OCI-LY1 (cell line): ENCODE data around the gene TK2.

Experiments
- H2AFZ ChIP-seq: fragments of 200-600 bp; sonication (generic), shearing (Covaris generic); 2 replicates; pipeline ENCODE4 v1.6.0; 2014; ENCODE audit warnings: antibody characterized with exemption, mild to moderate bottlenecking, low read length
- H3F3A ChIP-seq: fragments of 200-600 bp; sonication (generic), shearing (Covaris generic); 2 replicates; pipeline ENCODE4 v1.6.0; 2014; ENCODE audit warnings: mild to moderate bottlenecking, antibody characterized with exemption, low read length, moderate library complexity; ENCODE audit not compliant: insufficient read depth
- H3K27ac ChIP-seq: fragments of 200-600 bp; sonication (generic); 2 replicates; pipeline ENCODE4 v1.5.1; 2014; ENCODE audit warnings: low read length, mixed run types, mild to moderate bottlenecking, low read depth; ENCODE audit not compliant: poor library complexity, severe bottlenecking
- H3K27me3 ChIP-seq: fragments of 200-600 bp; sonication (generic); 2 replicates; pipeline ENCODE4 v1.6.0; 2014; ENCODE audit warnings: antibody characterized with exemption, mild to moderate bottlenecking, low read length, moderate library complexity; ENCODE audit not compliant: insufficient read depth
- H3K36me3 ChIP-seq: fragments of 200-600 bp; sonication (generic); 2 replicates; pipeline ENCODE4 v1.6.1; 2014; ENCODE audit warnings: mild to moderate bottlenecking, antibody characterized with exemption, low read length, moderate library complexity, mixed read lengths; ENCODE audit not compliant: insufficient read depth
- H3K4me1 ChIP-seq: fragments of 200-600 bp; sonication (generic); 2 replicates; pipeline ENCODE4 v1.5.1; 2014; ENCODE audit warnings: mild to moderate bottlenecking, low read length, moderate library complexity; ENCODE audit not compliant: insufficient read depth, severe bottlenecking
- H3K4me2 ChIP-seq: fragments of 200-600 bp; sonication (generic), shearing (Covaris generic); 2 replicates; pipeline ENCODE4 v1.6.1; 2014; ENCODE audit warnings: low read length
- H3K4me3 ChIP-seq: fragments of 200-600 bp; sonication (generic); 2 replicates; pipeline ENCODE4 v1.5.1; 2014; ENCODE audit warnings: low read length, low read depth, mild to moderate bottlenecking, mixed read lengths; ENCODE audit not compliant: poor library complexity, severe bottlenecking
- H3K79me2 ChIP-seq: fragments of 200-600 bp; shearing (Covaris generic); 2 replicates; pipeline ENCODE4 v1.6.1; 2016; ENCODE audit warnings: mixed run types, low read length, mixed read lengths; ENCODE audit not compliant: insufficient read depth
- H3K9ac ChIP-seq: fragments of 200-600 bp; sonication (generic), shearing (Covaris generic); 2 replicates; pipeline ENCODE4 v1.6.1; 2014; ENCODE audit warnings: mild to moderate bottlenecking, low read length, mixed read lengths
- H3K9me2 ChIP-seq: fragments of 200-600 bp; sonication (generic), shearing (Covaris generic); 2 replicates; pipeline ENCODE4 v1.6.1; 2014; ENCODE audit warnings: low read depth, mild to moderate bottlenecking, low read length, mixed read lengths
- H3K9me3 ChIP-seq: fragments of 200-600 bp; shearing (Covaris generic); 2 replicates; pipeline ENCODE4 v1.6.1; 2014; ENCODE audit warnings: low read length, mixed read lengths
- H4K20me1 ChIP-seq: fragments of 200-600 bp; sonication (generic), shearing (Covaris generic); 2 replicates; pipeline ENCODE4 v1.6.0; 2016; ENCODE audit warnings: mild to moderate bottlenecking, low read length; ENCODE audit not compliant: insufficient read depth
- EZH2 ChIP-seq: fragments of 200-600 bp; sonication (generic), shearing (Covaris generic); IDR thresholded peaks from 2 replicates; pipeline ENCODE4 v1.8.0; 2017; ENCODE audit warnings: borderline replicate concordance, mixed run types, mild to moderate bottlenecking, antibody characterized with exemption, low read length, moderate library complexity, mixed read lengths
- TF ChIP-seq, protein P1 (sequence below): fragments of 200-600 bp; sonication (generic), shearing (Covaris generic); IDR thresholded peaks from 2 replicates; pipeline ENCODE4 v1.5.1; 2017; ENCODE audit warnings: mild to moderate bottlenecking, antibody characterized with exemption, low read length, moderate library complexity, mixed read lengths

Gene TK2

GRCh38 chr16:66543541-66543940 lies 6.4 kb downstream of the TK2 start:
- Histone ChIP-seq H2AFZ (no peak overlapping the region), H4K20me1 (no peaks in the 10 kb centered on the region), H3K9me2 (no peaks in the 10 kb centered on the region), H3K4me3 (no peak overlapping the region), H3K9me3 (no peaks in the 10 kb centered on the region), H3K27ac (peak overlapping the region; percentile 3), H3F3A (no peaks in the 10 kb centered on the region), H3K27me3 (no peaks in the 10 kb centered on the region), H3K4me2 (no peak overlapping the region), H3K4me1 (peaks cover 45% of the 10 kb centered on the region), H3K36me3 (no peaks in the 10 kb centered on the region), H3K79me2 (no peaks in the 10 kb centered on the region), H3K9ac (no peak overlapping the region)
- no peak for TF ChIP-seq EZH2
- TF ChIP-seq, protein P1, sequence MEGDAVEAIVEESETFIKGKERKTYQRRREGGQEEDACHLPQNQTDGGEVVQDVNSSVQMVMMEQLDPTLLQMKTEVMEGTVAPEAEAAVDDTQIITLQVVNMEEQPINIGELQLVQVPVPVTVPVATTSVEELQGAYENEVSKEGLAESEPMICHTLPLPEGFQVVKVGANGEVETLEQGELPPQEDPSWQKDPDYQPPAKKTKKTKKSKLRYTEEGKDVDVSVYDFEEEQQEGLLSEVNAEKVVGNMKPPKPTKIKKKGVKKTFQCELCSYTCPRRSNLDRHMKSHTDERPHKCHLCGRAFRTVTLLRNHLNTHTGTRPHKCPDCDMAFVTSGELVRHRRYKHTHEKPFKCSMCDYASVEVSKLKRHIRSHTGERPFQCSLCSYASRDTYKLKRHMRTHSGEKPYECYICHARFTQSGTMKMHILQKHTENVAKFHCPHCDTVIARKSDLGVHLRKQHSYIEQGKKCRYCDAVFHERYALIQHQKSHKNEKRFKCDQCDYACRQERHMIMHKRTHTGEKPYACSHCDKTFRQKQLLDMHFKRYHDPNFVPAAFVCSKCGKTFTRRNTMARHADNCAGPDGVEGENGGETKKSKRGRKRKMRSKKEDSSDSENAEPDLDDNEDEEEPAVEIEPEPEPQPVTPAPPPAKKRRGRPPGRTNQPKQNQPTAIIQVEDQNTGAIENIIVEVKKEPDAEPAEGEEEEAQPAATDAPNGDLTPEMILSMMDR = no peak

DNA sequence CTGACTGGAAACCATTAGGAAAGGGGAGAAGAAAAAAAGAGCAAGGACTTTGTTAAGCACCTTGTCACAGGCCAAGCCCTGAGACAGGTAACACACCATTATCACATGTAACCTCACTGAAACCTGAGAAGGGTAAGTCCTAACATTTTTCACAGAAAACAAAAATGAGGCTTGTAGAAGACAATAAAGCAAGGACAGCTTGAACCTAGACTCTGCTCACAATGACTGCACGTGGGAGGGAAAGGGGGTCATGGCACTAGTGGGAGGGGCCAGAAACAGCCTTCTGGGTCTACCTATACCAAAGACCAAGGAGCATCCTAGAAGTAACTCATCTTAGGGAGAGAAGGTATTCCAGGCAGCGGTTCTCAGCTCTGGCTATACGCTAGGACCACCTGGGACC lies 7.5 kb downstream of the TK2 start:
- H3K9ac ChIP-seq = no peak overlapping the region
- H3K4me2 ChIP-seq = no peak overlapping the region
- H3K79me2 ChIP-seq = no peaks in the 10 kb centered on the region
- H3K27me3 ChIP-seq = no peaks in the 10 kb centered on the region
- H3K4me3 ChIP-seq = no peak overlapping the region
- H3K36me3 ChIP-seq = no peaks in the 10 kb centered on the region
- TF ChIP-seq, protein P1 = no peak
- TF ChIP-seq EZH2 = no peak
- H3K4me1 ChIP-seq = peaks cover 42% of the 10 kb centered on the region
- H4K20me1 ChIP-seq = no peaks in the 10 kb centered on the region
- H2AFZ ChIP-seq = no peak overlapping the region
- no peaks in the 10 kb centered on the region for H3F3A ChIP-seq
- H3K27ac ChIP-seq = no peak overlapping the region
- H3K9me2 ChIP-seq = no peaks in the 10 kb centered on the region
- H3K9me3 ChIP-seq = no peaks in the 10 kb centered on the region

GRCh38 chr16:66541388-66542355 lies 8.2 kb downstream of the TK2 start:
- H3K9me3 ChIP-seq = no peaks in the 10 kb centered on the region
- no peaks in the 10 kb centered on the region for H3K36me3 ChIP-seq
- peaks cover 35% of the 10 kb centered on the region for H3K4me1 ChIP-seq
- no peaks in the 10 kb centered on the region for H3K79me2 ChIP-seq
- H3K27me3 ChIP-seq = no peaks in the 10 kb centered on the region
- no peak overlapping the region for H3K9ac ChIP-seq
- H3K9me2 ChIP-seq = no peaks in the 10 kb centered on the region
- TF ChIP-seq EZH2 = no peak
- H2AFZ ChIP-seq = no peak overlapping the region
- H3F3A ChIP-seq = no peaks in the 10 kb centered on the region
- no peaks in the 10 kb centered on the region for H4K20me1 ChIP-seq
- no peak overlapping the region for H3K27ac ChIP-seq
- no peak overlapping the region for H3K4me3 ChIP-seq
- H3K4me2 ChIP-seq = no peak overlapping the region
